Hepatocyte (in vitro differentiated cells): ENCODE results near the gene HLF.

Source experiments
- CTCF ChIP-seq: fragments of 200-600 bp; sonication (generic); IDR thresholded peaks from 2 replicates; pipeline ENCODE4 v1.5.1; 2016; ENCODE audit warnings: antibody characterized with exemption, mild to moderate bottlenecking; ENCODE audit not compliant: poor library complexity
- EZH2 ChIP-seq: fragments of 200-600 bp; sonication (generic); IDR thresholded peaks from 2 replicates; pipeline ENCODE4 v1.6.1; 2016; ENCODE audit warnings: antibody characterized with exemption, mild to moderate bottlenecking, borderline replicate concordance
- EZH2phosphoT487 ChIP-seq: fragments of 200-600 bp; sonication (generic); IDR thresholded peaks from one replicate; pipeline ENCODE4 v1.6.1; 2018; ENCODE audit warnings: antibody characterized with exemption, mild to moderate bottlenecking, low read depth, moderate library complexity; ENCODE audit not compliant: unreplicated experiment, severe bottlenecking

- TF ChIP-seq CTCF (no peak), EZH2 (no peak), EZH2phosphoT487 (no peak)
Observed at GRCh38 chr17:55261311-55261710, 3.4 kb upstream of the HLF start.
